ENCODE measurements around the gene LGR6. TPM values are rescaled to one million over a fixed set of nuclear protein-coding genes. Genes with fewer than 3 reads are reported as not detected.
A peak's percentile ranks its signal among the peaks of the same experiment; 100 is the strongest.

Gene LGR6
- total RNA-seq, 1 experiment from 2014 or later, result 1.0 TPM

- H3K9me3 Mint-ChIP-seq, result peaks cover 4 to 9% of the 10 kb centered on the region in 2 experiments; a peak in 4 of 5 replicates
- peaks cover 43 to 45% of the 10 kb centered on the region in 2 experiments for H3K4me1 Mint-ChIP-seq
- no peaks in the 10 kb centered on the region for H3K9me3 ChIP-seq (ENCODE audit: control insufficient read depth, low read depth, low read length)
- no peaks in the 10 kb centered on the region for H3K79me1 ChIP-seq (ENCODE audit: insufficient read depth, low read depth, low read length, poor library complexity, severe bottlenecking)
- no peak overlapping the region for H3K56ac ChIP-seq (ENCODE audit: insufficient read length, low read depth, low read length)
- H3K27ac Mint-ChIP-seq, result peak overlapping the region; percentile 35 to 97 (median 91)
- peak overlapping the region; percentile 48 for H3K4me2 ChIP-seq (ENCODE audit: insufficient read depth, insufficient read length, low read length)
- no peak overlapping the region for H2BK5ac ChIP-seq (ENCODE audit: insufficient read length, low read length)
- no peak overlapping the region for H2AFZ ChIP-seq (ENCODE audit: low read length)
- no peak overlapping the region for H2BK120ac ChIP-seq (ENCODE audit: low read depth, low read length, poor library complexity, severe bottlenecking)
- no peaks in the 10 kb centered on the region for H3K27me3 ChIP-seq (ENCODE audit: insufficient read depth, low read length)
- H3K27ac ChIP-seq (ENCODE audit: insufficient read length, low read depth, low read length), result peak overlapping the region; percentile 23
- H3T11ph ChIP-seq (ENCODE audit: low read length), result no peak overlapping the region
- H2BK20ac ChIP-seq (ENCODE audit: low read depth, low read length, poor library complexity, severe bottlenecking), result no peak overlapping the region
- H2AK5ac ChIP-seq (ENCODE audit: insufficient read length, low read length), result no peak overlapping the region
- H3K27me3 Mint-ChIP-seq (ENCODE audit: low read depth), result no peaks in the 10 kb centered on the region
- DNase-seq, result no peak
- no peak overlapping the region for H4K5ac ChIP-seq (ENCODE audit: insufficient read length, low read depth, low read length)
- no peaks in the 10 kb centered on the region for H4K20me1 ChIP-seq (ENCODE audit: control insufficient read depth, insufficient read depth, insufficient read length)
- H3K4ac ChIP-seq (ENCODE audit: low read depth, low read length), result no peak overlapping the region
- WGBS (ENCODE audit: extremely low coverage, insufficient read length, low lambda C conversion rate), result no CpG with 5 or more reads among the region's 3 CpGs
- TF ChIP-seq CTCF (conservative IDR thresholded peaks at IDR 0.05), result no peak
- H3K9ac ChIP-seq (ENCODE audit: extremely low read depth, insufficient read length, low read length), result no peak overlapping the region
- no peaks in the 10 kb centered on the region for H3K79me2 ChIP-seq (ENCODE audit: insufficient read depth, low read length)
- no peak overlapping the region for H2BK12ac ChIP-seq (ENCODE audit: insufficient read length, low read depth, low read length)
- peaks cover 6% of the 10 kb centered on the region for H3K23me2 ChIP-seq (ENCODE audit: insufficient read length, low read depth, low read length, poor library complexity, severe bottlenecking)
- H4K8ac ChIP-seq (replicated peaks; ENCODE audit: insufficient read length, low read depth, low read length), result no peak overlapping the region
- H3K36me3 Mint-ChIP-seq (ENCODE audit: insufficient read depth in 1 of 3, low read depth in 3 of 3), result peaks cover 0 to 9% (median 4%) of the 10 kb centered on the region in 3 experiments; a peak in 3 of 7 replicates
- peaks cover 3% of the 10 kb centered on the region; the same call in 1 of the 2 replicates for H3K4me1 ChIP-seq (ENCODE audit: insufficient read depth, low read length)
- H3K14ac ChIP-seq (ENCODE audit: insufficient read depth, low read length), result no peak overlapping the region
- H3K4me3 Mint-ChIP-seq, result peak overlapping the region; percentile 12 to 65
- no peak overlapping the region for H3K18ac ChIP-seq (ENCODE audit: insufficient read length, low read depth, low read length)
- no peak overlapping the region for H2BK15ac ChIP-seq (ENCODE audit: low read depth, low read length)
- H3K23ac ChIP-seq (ENCODE audit: insufficient read length, low read depth, low read length), result no peak overlapping the region
- no peak overlapping the region for H4K91ac ChIP-seq (ENCODE audit: insufficient read length, low read depth, low read length)
Observed at GRCh38 chr1:202361701-202362100, 168.1 kb downstream of the LGR6 start.

All from H9 (cell line).